ENCODE data around the gene CHRNA4.
"Not testable (repeated sequence)": the region's sequence is repeated elsewhere in the genome, so short reads cannot be mapped to it uniquely, and the experiment has no call there.

CHRNA4 gene

GRCh38 chr20:63348828-63349515, 12.2 kb downstream of the CHRNA4 start:
- DNase-seq (ENCODE audit: low read depth), result no peak

- no peak for DNase-seq (ENCODE audit: low read depth)
These were observed 13.0 kb downstream of the CHRNA4 start for GRCh38 chr20:63347950-63348827.

DNA sequence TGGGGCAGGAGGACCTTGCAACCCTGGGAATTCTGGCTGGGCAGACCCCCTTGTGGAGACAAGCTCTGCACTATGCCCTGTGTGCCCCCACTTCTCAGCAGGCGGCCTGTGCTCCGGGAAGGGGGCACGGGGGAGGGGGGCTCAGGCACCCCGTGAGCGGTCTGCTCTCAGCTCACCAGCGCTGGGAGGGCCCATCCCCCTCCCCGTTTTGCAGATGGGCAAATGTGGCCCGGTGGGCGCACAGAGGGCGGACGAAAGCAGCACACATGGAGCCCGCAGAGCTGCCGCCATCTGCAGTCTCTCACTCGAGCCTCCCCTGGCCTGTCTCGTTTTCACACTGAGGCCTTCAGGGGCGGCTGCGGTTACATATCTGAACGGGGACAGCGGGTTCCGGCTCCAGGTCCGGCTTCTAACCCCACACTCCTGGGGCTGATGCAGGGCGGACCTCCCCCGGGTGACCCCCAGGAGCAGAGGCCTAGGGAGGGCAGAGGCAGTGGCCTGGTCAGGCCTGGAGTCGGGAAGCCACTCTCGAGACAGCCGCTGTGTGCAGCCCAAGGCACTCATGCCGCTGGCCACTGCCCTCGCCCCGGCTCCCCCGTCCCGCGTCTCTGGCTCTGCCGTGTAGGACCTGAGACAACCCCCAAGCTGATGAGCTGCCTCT, 13.9 kb downstream of the CHRNA4 start:
- DNase-seq (ENCODE audit: low read depth), result no peak

GRCh38 chr20:63346131-63347080, 14.7 kb downstream of the CHRNA4 start:
- no peak for DNase-seq (ENCODE audit: low read depth)

- no peak for DNase-seq (ENCODE audit: low read depth)
These were observed 15.6 kb downstream of the CHRNA4 start for GRCh38 chr20:63345328-63346100.

DNA sequence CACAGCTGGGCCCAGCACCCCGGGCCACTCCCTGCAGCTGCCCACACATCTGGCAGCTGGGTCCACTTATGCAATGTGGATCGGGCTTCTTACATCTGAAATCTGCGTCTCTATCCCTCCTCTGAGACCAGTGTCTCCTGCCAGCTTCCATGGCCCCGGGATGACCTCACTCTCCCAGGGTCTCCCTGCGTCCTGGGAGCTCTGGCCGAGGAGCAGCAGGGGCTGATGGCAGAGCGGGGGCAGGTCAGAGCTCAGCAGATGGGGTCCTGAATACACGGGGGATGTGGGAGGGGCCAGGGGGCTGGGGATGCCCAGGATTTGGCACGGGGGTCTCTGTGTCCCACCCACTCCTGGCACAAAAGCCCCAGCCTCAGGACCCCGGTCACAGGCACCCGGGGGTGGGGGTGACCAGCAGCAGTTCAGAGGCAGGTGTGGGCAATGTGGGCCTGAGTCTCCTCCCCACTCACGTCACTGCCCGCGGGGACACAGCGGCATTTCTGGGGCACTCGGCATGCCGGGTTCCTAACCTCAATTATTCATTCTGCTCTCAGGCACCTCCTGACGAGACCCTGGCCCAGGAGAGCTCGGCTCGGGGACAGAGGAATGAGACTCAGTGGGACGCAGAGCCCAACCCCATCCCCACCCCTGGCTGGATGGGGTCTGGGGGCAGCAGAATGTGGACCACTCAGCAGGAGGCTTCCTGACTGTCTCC, 16.4 kb downstream of the CHRNA4 start:
- DNase-seq (ENCODE audit: low read depth), result peak; percentile 42

DNA sequence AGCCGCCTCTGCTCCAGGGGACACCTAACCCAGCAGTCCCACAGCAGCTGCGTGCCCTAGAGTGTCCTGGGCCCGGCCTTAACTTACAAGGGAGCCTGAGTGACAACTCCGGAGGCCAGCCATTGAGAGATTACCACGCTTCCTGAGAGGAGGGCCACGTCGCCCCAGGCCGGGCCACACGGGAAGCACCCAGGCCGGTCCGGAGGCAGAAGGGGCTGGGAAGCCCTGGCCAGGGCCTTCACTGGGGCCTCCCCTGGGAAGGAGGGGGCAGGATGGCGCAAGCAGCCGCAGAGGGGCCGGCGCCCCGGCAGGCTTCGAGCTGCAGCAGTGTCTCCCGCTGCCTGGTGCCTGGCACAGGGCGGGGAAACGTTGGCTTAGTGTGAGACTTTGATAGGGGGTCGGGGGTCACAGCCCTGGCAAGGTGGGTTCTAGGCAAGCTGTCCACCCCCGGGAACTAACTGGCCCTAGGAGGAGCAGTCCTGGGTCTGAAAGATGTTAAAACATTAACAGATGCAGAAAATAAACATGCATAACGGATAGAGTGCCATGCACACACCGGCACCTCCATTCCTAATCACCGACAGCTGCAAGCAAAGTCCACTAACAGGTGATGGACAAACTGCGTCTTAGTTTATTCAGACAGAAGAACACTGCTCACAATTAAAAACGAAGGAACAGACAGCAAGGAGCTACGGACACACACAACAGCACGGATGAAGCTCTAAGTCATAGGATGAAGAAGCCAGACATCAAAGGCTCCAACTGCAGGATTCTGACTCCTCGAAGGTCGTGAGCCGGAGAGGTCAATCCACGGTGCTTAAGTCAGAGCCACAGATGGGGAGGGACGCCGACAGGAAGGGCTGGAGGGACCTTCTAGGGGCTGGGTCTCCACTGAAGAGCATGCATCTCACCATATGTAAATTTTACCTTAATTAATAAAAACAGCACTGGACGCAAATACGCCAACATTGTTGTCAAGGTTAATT, 17.4 kb downstream of the CHRNA4 start:
- DNase-seq (ENCODE audit: low read depth), result no peak

DNA sequence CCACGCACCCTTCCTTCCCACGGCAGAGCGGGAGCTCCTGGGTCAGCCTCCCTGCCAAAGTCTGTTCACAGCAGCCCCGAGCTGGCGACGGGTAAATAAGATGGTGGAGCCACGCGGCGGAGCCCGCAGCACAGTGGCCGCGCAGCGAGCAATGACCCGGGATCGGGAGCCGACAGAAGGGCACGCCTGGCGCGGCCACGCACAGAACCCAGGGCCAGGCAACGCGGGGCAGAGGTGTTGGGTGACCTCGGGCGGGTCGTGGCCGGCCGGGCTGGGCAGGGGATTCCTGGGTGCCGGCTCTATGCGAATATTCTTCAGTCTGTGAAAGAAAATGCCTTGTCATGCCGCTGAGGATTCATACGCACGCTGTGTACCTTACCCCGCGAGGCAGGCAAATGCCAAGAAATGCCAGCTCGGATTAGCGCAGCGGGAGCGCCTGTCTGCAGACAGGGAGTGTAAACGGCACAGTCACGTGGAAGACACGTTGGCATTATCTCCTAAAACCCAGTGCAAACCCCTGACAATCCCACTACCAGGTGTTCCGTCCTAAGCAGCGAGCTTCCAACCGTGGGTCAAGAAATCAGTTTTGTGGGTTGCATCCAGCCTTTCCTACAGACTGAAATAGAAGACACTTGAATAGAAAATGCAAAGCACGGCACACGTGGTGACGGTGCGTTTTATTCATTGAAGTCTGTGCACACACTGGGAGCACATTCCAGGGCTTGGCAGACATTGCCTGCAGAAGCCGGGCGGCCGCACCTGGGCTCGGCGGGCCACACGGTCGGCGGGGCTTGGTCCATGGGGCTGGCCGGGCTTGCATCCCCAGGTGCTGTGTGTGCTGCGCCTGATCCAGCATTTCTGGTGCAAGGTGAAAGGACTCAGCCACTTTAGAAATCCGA, 18.3 kb downstream of the CHRNA4 start:
- DNase-seq (ENCODE audit: low read depth), result no peak

- not testable (repeated sequence) for DNase-seq (ENCODE audit: low read depth)
These were observed 20.9 kb downstream of the CHRNA4 start for GRCh38 chr20:63340158-63340688.

DNA sequence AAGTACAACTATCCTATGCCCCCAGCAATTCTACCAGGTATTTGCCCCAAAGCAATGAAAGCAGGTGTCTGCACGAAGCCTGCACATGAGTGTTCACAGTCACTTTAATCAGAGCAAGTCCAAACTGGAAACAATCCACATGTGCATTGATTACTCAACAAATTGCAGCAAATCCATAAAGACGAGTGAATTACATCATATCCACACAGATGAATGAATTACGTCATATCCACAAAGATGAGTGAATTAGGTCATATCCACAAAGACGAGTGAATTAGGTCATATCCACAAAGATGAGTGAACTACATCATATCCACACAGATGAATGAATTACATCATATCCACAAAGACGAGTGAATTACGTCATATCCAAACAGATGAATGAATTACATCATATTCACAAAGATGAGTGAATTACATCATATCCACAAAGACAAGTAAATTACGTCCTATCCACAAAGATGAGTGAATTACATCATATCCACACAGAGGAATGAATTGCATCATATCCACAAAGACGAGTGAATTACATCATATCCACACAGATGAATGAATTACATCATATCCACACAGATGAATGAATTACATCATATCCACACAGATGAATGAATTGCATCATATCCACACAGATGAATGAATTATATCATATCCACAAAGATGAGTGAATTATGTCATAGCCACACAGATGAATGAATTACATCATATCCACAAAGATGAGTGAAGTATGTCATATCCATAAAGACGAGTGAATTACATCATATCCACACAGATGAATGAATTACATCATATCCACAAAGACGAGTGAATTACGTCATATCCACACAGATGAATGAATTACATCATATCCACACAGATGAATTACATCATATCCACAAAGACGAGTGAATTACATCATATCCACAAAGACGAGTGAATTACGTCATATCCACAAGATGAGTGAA, 21.7 kb downstream of the CHRNA4 start:
- not testable (repeated sequence) for DNase-seq (ENCODE audit: low read depth)

DNA sequence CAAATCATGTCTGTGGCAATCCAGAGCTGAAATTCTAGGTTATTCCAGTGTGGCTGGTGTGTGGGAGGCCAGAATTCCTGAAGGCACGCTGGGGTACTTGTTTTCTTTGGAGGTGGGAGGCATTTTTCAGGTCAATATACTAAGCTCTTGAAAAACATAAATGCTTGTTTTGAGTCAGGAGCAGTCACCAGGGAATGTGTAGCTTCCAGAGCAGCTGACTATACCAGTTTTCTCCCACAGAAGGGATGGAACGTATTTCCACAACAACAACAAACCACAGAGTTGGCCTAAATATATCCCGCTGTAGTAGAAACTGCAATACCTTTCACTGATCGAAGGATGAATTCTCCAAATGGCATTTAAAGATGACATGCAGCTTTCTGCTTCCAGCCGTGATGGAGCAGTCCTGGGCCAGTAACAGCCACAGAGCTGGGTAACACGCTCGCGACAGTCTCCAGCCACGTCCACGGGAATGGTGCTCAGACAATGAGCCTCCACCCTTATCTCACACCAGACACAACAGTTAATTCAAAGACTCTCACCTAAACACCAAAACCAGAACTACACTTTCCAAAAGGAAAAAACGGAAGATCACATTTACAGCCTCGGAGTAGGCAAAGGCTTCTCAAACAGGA, 23.2 kb downstream of the CHRNA4 start:
- DNase-seq (ENCODE audit: low read depth), result no peak

GRCh38 chr20:63336232-63336752, 24.9 kb downstream of the CHRNA4 start:
- no peak for DNase-seq (ENCODE audit: low read depth)

DNA sequence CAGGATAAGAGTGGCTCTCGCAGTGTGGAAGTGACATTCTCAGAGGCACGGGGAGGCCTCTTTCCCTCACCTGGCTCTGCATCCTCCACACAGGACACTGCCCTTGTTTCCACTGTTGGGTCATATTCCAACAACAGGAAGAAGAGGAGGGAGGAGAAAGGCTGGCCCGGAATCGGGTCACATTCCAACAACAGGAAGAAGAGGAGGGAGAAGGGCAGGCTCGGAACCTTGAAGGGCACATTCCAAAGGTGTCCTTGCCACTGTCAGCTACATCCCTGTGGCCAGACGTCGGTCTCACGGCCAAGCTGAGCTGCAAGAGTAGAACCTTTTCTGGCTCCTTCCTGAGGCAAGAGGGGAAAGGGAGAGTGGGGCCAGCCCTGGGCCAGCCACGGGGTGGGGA, 25.4 kb downstream of the CHRNA4 start:
- DNase-seq (ENCODE audit: low read depth), result no peak

DNA sequence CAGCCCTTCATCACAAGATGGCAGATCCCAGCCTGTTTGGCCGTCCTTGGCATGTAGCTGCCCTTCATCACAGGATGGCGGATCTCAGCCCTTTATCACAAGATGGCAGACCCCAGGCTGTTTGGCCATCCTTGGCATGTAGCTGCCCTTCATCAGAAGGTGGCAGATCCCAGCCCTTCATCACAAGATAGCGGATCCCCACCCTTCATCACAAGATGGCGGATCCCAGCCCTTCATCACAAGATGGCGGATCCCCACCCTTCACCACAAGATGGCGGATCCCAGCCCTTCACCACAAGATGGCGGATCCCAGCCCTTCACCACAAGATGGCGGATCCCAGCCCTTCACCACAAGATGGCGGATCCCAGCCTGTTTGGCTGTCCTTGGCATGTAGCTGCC, 26.1 kb downstream of the CHRNA4 start:
- not testable (repeated sequence) for DNase-seq (ENCODE audit: low read depth)

GRCh38 chr20:63334356-63334755, 26.8 kb downstream of the CHRNA4 start:
- DNase-seq (ENCODE audit: low read depth), result no peak

Measured in fibroblast of gingiva (primary cell).